C4-2B (cell line): Measurements from ENCODE around the gene CDIPT.

ENCODE experiments used
- ZFX ChIP-seq: fragments of 450-650 bp; IDR thresholded peaks from 2 replicates; pipeline ENCODE4 v1.6.1; 2017
- TF ChIP-seq, protein P1 (sequence below): fragments of 450-650 bp; conservative IDR thresholded peaks from 2 replicates; pipeline ENCODE4 v1.5.1; 2017; ENCODE audit warnings: mild to moderate bottlenecking

DNA sequence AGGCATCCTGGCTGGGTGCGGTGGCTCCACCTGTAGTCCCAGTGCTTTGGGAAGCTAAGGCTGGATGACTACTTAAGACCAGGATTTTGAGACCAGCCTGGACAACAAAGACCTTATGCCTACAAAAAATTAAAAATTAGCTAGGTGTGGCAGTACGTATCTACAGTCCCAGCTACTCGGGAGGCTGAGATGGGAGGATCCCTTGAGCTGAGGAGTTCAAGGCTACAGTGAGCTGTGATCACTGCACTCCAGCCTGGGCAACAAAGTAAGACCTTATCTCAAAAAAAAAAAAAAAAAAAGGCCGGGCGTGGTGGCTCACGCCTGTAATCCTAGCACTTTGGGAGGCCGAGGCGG, 36.7 kb downstream of the CDIPT start:
- TF ChIP-seq ZFX: no peak
- TF ChIP-seq, protein P1, sequence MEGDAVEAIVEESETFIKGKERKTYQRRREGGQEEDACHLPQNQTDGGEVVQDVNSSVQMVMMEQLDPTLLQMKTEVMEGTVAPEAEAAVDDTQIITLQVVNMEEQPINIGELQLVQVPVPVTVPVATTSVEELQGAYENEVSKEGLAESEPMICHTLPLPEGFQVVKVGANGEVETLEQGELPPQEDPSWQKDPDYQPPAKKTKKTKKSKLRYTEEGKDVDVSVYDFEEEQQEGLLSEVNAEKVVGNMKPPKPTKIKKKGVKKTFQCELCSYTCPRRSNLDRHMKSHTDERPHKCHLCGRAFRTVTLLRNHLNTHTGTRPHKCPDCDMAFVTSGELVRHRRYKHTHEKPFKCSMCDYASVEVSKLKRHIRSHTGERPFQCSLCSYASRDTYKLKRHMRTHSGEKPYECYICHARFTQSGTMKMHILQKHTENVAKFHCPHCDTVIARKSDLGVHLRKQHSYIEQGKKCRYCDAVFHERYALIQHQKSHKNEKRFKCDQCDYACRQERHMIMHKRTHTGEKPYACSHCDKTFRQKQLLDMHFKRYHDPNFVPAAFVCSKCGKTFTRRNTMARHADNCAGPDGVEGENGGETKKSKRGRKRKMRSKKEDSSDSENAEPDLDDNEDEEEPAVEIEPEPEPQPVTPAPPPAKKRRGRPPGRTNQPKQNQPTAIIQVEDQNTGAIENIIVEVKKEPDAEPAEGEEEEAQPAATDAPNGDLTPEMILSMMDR: no peak
